K562 (cell line): ENCODE results near the gene KLF2. TPM values are rescaled to one million over a fixed set of nuclear protein-coding genes. Genes with fewer than 3 reads are reported as not detected.

Experiments
- ARID1B ChIP-seq: fragments of 450-650 bp; IDR thresholded peaks from 2 replicates; pipeline ENCODE4 v1.6.1; 2016; ENCODE audit warnings: antibody characterized with exemption, mild to moderate bottlenecking, inconsistent platforms
- ATF1 ChIP-seq, 2 experiments: fragments of 450-650 bp in 1 of 2; IDR thresholded peaks; 2 replicates each; pipeline ENCODE4 v1.6.1; 2016; ENCODE audit warnings: missing compliant biosample characterization in 1 of 2, missing genetic modification characterization in 1 of 2
- BDP1 ChIP-seq: IDR thresholded peaks from 3 replicates; pipeline ENCODE4 v1.6.1; 2011; ENCODE audit not compliant: insufficient read length, insufficient read depth
- CBFA2T2 ChIP-seq: fragments of 450-650 bp; conservative IDR thresholded peaks from 2 replicates; pipeline ENCODE4 v1.6.1; 2017; ENCODE audit warnings: mild to moderate bottlenecking
- CEBPB ChIP-seq: fragments of 450-650 bp; IDR thresholded peaks from 2 replicates; pipeline ENCODE4 v1.6.1; 2016; ENCODE audit warnings: missing genetic modification characterization, missing compliant biosample characterization
- CEBPG ChIP-seq, 3 experiments: fragments of 200-800 bp in 1 of 3; sonication (Bioruptor generic) in 1 of 3; sonication (generic) in 1 of 3; formaldehyde crosslinking in 1 of 3; IDR thresholded peaks in 2 of 3; conservative IDR thresholded peaks in 1 of 3; 2 replicates each; pipeline versions ENCODE4 v1.6.1 to v1.8.0; 2016 to 2022; ENCODE audit warnings: missing compliant biosample characterization in 2 of 3, missing genetic modification characterization in 2 of 3, mild to moderate bottlenecking in 1 of 3, missing genetic modification reagents in 1 of 3
- E2F8 ChIP-seq: fragments of 450-650 bp; IDR thresholded peaks from 2 replicates; pipeline ENCODE4 v1.7.1; 2018; ENCODE audit warnings: mild to moderate bottlenecking, low read depth; ENCODE audit not compliant: partially characterized antibody
- ELK1 ChIP-seq: sonication (generic); formaldehyde crosslinking; IDR thresholded peaks from 2 replicates; pipeline ENCODE4 v1.8.1; 2022; ENCODE audit warnings: missing genetic modification reagents
- JUND ChIP-seq, 2 experiments: IDR thresholded peaks; 2 replicates in 1 of 2; 3 replicates in 1 of 2; pipeline ENCODE4 v1.6.1; 2011; ENCODE audit warnings: borderline replicate concordance in 2 of 2, low read depth in 2 of 2, low read length in 2 of 2, improper control_type of control experiment in 1 of 2, missing biosample characterization in 1 of 2, missing genetic modification characterization in 1 of 2, missing genetic modification reagents in 1 of 2
- MECOM ChIP-seq: fragments of 250-450 bp; sonication (Bioruptor Pico); IDR thresholded peaks from 2 replicates; pipeline ENCODE4 v1.8.0; 2022; ENCODE audit warnings: inconsistent platforms
- PRDM10 ChIP-seq: fragments of 450-650 bp; IDR thresholded peaks from 2 replicates; pipeline ENCODE4 v1.6.1; 2018; ENCODE audit not compliant: partially characterized antibody
- RBM22 ChIP-seq: fragments of 200-400 bp; formaldehyde crosslinking; IDR thresholded peaks from 2 replicates; pipeline ENCODE4 v1.6.1; 2018; ENCODE audit warnings: low read length, low read depth; ENCODE audit not compliant: poor library complexity, severe bottlenecking
- SIRT6 ChIP-seq: IDR thresholded peaks from one replicate; pipeline ENCODE4 v1.6.1; 2012; ENCODE audit warnings: low read depth, mild to moderate bottlenecking, control low read depth, inconsistent platforms, low read length, moderate library complexity
- VEZF1 ChIP-seq: fragments of 200-800 bp; sonication (Bioruptor generic); IDR thresholded peaks from 2 replicates; pipeline ENCODE4 v1.6.1; 2017; ENCODE audit warnings: missing genetic modification characterization, missing compliant biosample characterization
- ZNF766 ChIP-seq: fragments of 200-800 bp; sonication (Bioruptor generic); conservative IDR thresholded peaks from 2 replicates; pipeline ENCODE4 v1.6.1; 2016; ENCODE audit warnings: missing genetic modification characterization, missing compliant biosample characterization
- polyA plus RNA-seq, 8 experiments: library from polyadenylated mRNA; depleted of rRNA in 4 of 8; stranded (reverse) in 5 of 8; unstranded in 3 of 8; fragments of >200 nt; fragmentation: Nextera tagmentation in 2 of 8; fragmentation: Illumina TruSeq in 1 of 8; extraction: Ambion mirVana in 2 of 8; extraction: Trizol in 1 of 8; gene quantifications; 2 replicates each; pipeline versions ENCODE4 v1.2.1 to v1.2.3, GENCODE V29; 2011 to 2014; ENCODE audit warnings: inconsistent platforms in 1 of 8, missing spikeins in 1 of 8
- total RNA-seq, 7 experiments: library from RNA; depleted of rRNA in 6 of 7; stranded (reverse); fragments of >200 nt in 6 of 7; fragmentation: Illumina TruSeq in 2 of 7; extraction: Trizol in 2 of 7; gene quantifications; 2 replicates each; pipeline versions ENCODE4 v1.2.1 to v1.2.3, GENCODE V29; 2011 to 2021; ENCODE audit warnings: low replicate concordance in 1 of 7

Gene KLF2
- total and polyA plus RNA-seq, 9 of the 15 experiments (the other 6 are each of a cell fraction or from before 2014, with no cell fraction given) = 0.07 to 0.71 TPM; not detected in 7

GRCh38 chr19:16293118-16294091 lies 31.2 kb upstream of the KLF2 start (continued):
- TF ChIP-seq PRDM10 = peak; percentile 16
- no peak for TF ChIP-seq CEBPG (CRISPR knock-in tag; IDR thresholded peaks at IDR 0.05)
- TF ChIP-seq CEBPG (tag; conservative IDR thresholded peaks at IDR 0.05 in 1 of 2, IDR thresholded peaks at IDR 0.05 in 1 of 2) = peak; percentile 70 to 82
- peak; percentile 56 for TF ChIP-seq VEZF1 (CRISPR knock-in tag)
- 0 out of 2 replicates have a peak, but pooled peaks have one; percentile 19 for TF ChIP-seq JUND (IDR thresholded peaks at IDR 0.05; ENCODE audit: borderline replicate concordance, low read depth, low read length)
- no peak for TF ChIP-seq JUND (tag; IDR thresholded peaks at IDR 0.05; ENCODE audit: borderline replicate concordance, low read depth, low read length)
- peak; percentile 30; the same call in 1 of the 2 replicates for TF ChIP-seq CBFA2T2
- TF ChIP-seq MECOM = no peak
- no peak for TF ChIP-seq BDP1
- no peak for TF ChIP-seq E2F8
- no peak for TF ChIP-seq SIRT6
- no peak for TF ChIP-seq ATF1 (CRISPR knock-in tag; IDR thresholded peaks at IDR 0.05)
- 0 out of 2 replicates have a peak, but pooled peaks have one; percentile 28 for TF ChIP-seq ATF1 (tag; IDR thresholded peaks at IDR 0.05)
- TF ChIP-seq RBM22 = no peak
- peak; percentile 83 for TF ChIP-seq CEBPB (tag)
- TF ChIP-seq ARID1B = peak; percentile 52
- TF ChIP-seq ZNF766 (CRISPR knock-in tag) = 0 out of 2 replicates have a peak, but pooled peaks have one; percentile 13
- no peak for TF ChIP-seq ELK1 (CRISPR knock-in tag)
